Measurements from ENCODE around the gene CEP83.

The CEP83 gene

DNA sequence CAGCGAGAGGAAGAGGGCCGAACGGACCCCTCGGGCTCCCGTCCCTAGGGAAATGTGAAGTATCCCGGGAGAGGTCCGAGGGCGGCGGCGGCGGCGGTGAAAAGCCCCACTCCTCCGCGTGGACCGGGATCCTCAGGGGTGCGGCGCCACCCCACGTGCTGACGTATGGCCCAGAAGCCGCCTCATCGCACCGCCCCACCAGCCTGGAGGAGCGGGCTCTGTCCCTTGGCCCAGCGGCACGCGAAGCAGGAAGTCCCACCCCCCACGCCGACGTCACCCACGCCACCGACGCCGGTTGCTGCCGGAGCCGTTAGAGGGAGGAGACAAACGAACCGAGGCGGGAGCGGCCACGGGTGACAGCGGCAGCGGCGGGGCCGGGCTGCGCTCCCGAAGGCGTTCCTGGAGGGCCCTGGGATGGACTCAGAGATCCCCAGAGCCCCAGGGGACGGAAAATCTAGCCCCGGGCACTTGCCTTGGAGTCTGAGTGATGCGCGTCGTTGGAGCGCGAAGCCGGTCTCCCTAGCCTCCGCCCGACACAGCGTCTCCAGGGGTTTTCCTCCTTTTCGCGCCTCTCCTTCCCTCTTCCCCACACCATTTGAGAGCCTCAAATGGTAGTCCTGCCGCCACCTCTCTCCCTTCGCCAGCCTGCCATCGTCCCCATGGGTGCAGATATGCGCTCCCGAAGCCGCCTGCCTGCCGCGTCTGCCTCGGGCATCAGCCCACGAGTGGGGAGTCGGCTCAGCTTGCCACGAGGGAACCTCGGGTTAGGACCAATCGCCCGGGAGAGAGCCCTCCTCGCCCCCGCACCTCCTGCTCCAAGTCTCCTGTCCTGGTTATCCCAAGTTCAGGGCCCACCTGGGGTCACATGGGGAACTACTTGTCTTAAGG, at the start of gene CEP83:
Gene CEP83 (minus strand): TSS at position 140 of the 888 bp plus-strand sequence. CDS start 47,377 bp downstream, outside the sequence.
- peak within 1 kb of the TSS; percentile 87 for H3K9ac ChIP-seq
- no peaks in the 10 kb centered on the region for H3K27me3 ChIP-seq
- no peak for TF ChIP-seq Cebpa-rat (IDR thresholded peaks at IDR 0.05)
- peak within 1 kb of the TSS; percentile 87 for H3K27ac ChIP-seq
- no peaks in the 10 kb centered on the region for H4K20me1 ChIP-seq
- H3K9me3 ChIP-seq: peaks cover 20% of the 10 kb centered on the region
- peaks cover 24% of the 10 kb centered on the region for H3K4me1 ChIP-seq
- peaks cover 5% of the 10 kb centered on the region for H3K36me3 ChIP-seq
- H3K4me2 ChIP-seq: peak within 1 kb of the TSS; percentile 78
- H3K4me3 ChIP-seq: peak within 1 kb of the TSS; percentile 93

GRCh38 chr12:94509317-94509716, 49.6 kb upstream of the CEP83 start:
- Histone ChIP-seq H3K27me3 (no peaks in the 10 kb centered on the region), H3K4me2 (no peak overlapping the region), H3K27ac (no peak overlapping the region), H3K36me3 (no peaks in the 10 kb centered on the region), H3K9me3 (no peaks in the 10 kb centered on the region), H3K4me1 (no peaks in the 10 kb centered on the region), H3K9ac (no peak overlapping the region), H4K20me1 (no peaks in the 10 kb centered on the region), H3K4me3 (no peak overlapping the region)
- no peak for TF ChIP-seq Cebpa-rat (IDR thresholded peaks at IDR 0.05)

GRCh38 chr12:94507455-94507854, 47.8 kb upstream of the CEP83 start:
- H3K4me2 ChIP-seq: no peak overlapping the region
- H4K20me1 ChIP-seq: no peaks in the 10 kb centered on the region
- H3K36me3 ChIP-seq: no peaks in the 10 kb centered on the region
- TF ChIP-seq Cebpa-rat (IDR thresholded peaks at IDR 0.05): no peak
- no peak overlapping the region for H3K4me3 ChIP-seq
- no peak overlapping the region for H3K27ac ChIP-seq
- H3K9ac ChIP-seq: no peak overlapping the region
- no peaks in the 10 kb centered on the region for H3K9me3 ChIP-seq
- no peaks in the 10 kb centered on the region for H3K4me1 ChIP-seq
- H3K27me3 ChIP-seq: no peaks in the 10 kb centered on the region

DNA sequence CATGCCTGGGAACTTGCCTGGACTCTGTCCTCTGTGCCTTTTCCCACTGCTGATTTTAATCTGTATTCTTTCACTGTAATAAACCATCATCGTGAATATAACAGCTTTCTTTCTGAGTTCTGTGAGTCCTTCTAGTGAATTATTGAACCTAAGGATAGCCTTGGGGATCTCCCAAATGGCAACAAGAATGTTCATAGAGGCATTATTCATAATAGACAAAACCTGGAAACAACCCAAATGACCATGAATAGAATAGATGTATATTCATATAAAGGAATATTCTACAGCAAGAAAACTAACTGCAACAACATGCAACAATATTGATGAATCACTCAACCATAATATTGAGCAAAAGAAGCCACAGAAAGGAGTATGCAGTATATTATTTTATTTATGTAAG, 44.7 kb upstream of the CEP83 start:
- Histone ChIP-seq H3K4me2 (no peak overlapping the region), H3K4me3 (no peak overlapping the region), H3K36me3 (no peaks in the 10 kb centered on the region)

GRCh38 chr12:94503619-94504018, 44.0 kb upstream of the CEP83 start:
- Histone ChIP-seq H4K20me1 (no peaks in the 10 kb centered on the region), H3K9me3 (peaks cover 5% of the 10 kb centered on the region), H3K4me1 (no peaks in the 10 kb centered on the region), H3K9ac (no peak overlapping the region), H3K36me3 (no peaks in the 10 kb centered on the region), H3K27me3 (no peaks in the 10 kb centered on the region), H3K4me3 (no peak overlapping the region), H3K4me2 (no peak overlapping the region), H3K27ac (no peak overlapping the region)
- no peak for TF ChIP-seq Cebpa-rat (IDR thresholded peaks at IDR 0.05)

More for the DNA sequence above, 44.7 kb upstream of the CEP83 start:
- H4K20me1 ChIP-seq: no peaks in the 10 kb centered on the region
- H3K9ac ChIP-seq: no peak overlapping the region
- H3K9me3 ChIP-seq: no peaks in the 10 kb centered on the region
- H3K27ac ChIP-seq: no peak overlapping the region
- H3K27me3 ChIP-seq: no peaks in the 10 kb centered on the region
- no peaks in the 10 kb centered on the region for H3K4me1 ChIP-seq
- TF ChIP-seq Cebpa-rat (IDR thresholded peaks at IDR 0.05): no peak

- H3K27ac ChIP-seq: no peak overlapping the region
- TF ChIP-seq Cebpa-rat (IDR thresholded peaks at IDR 0.05): no peak
- no peaks in the 10 kb centered on the region for H4K20me1 ChIP-seq
- H3K4me2 ChIP-seq: no peak overlapping the region
- peaks cover 20% of the 10 kb centered on the region for H3K9me3 ChIP-seq
- H3K9ac ChIP-seq: no peak overlapping the region
- no peaks in the 10 kb centered on the region for H3K36me3 ChIP-seq
- H3K4me3 ChIP-seq: no peak overlapping the region
- no peaks in the 10 kb centered on the region for H3K4me1 ChIP-seq
- no peaks in the 10 kb centered on the region for H3K27me3 ChIP-seq
Measured at GRCh38 chr12:94500831-94501567, 41.3 kb upstream of the CEP83 start.

GRCh38 chr12:94498698-94499097, 39.0 kb upstream of the CEP83 start:
- H3K9ac ChIP-seq: no peak overlapping the region
- H3K27me3 ChIP-seq: no peaks in the 10 kb centered on the region
- H3K9me3 ChIP-seq: peaks cover 20% of the 10 kb centered on the region
- H3K4me3 ChIP-seq: no peak overlapping the region
- H3K36me3 ChIP-seq: no peaks in the 10 kb centered on the region
- no peak overlapping the region for H3K4me2 ChIP-seq
- TF ChIP-seq Cebpa-rat (IDR thresholded peaks at IDR 0.05): no peak
- no peaks in the 10 kb centered on the region for H4K20me1 ChIP-seq
- H3K27ac ChIP-seq: no peak overlapping the region
- H3K4me1 ChIP-seq: no peaks in the 10 kb centered on the region

GRCh38 chr12:94498073-94498472, 38.4 kb upstream of the CEP83 start:
- TF ChIP-seq Cebpa-rat (IDR thresholded peaks at IDR 0.05): no peak
- Histone ChIP-seq H3K9ac (no peak overlapping the region), H3K27me3 (no peaks in the 10 kb centered on the region)

DNA sequence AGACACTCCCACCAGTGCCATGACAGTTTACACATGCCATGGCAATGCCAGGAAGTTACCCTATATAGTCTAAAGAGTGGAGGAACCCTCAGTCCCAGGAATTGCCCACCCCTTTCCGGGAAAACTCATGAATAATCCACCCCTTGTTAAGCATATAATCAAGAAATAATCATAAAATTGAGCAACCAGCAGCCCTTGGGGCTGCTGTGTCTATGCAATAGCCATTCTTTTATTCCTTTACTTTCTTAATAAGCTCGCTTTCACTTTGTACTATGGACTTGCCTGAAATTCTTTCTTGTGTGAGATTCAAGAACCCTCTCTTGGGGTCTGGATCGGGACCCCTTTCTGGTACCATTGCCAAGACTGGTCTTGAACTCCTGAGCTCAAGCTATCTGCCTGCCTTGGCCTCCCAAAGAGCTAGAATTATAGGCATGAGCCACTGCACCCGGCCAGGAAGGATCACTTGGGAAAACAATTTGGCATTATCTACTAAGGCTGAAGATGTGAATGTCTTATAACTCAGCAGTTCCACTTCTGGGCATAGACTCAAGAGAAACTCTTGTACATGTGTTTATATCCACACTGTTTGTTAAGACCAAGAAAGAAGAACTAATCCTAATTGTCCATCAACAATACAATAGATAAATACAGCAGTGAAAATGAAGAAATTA, 35.9 kb upstream of the CEP83 start:
- H3K4me1 ChIP-seq: no peaks in the 10 kb centered on the region
- H3K9ac ChIP-seq: no peak overlapping the region
- H3K27ac ChIP-seq: no peak overlapping the region
- TF ChIP-seq Cebpa-rat (IDR thresholded peaks at IDR 0.05): no peak
- H3K27me3 ChIP-seq: no peaks in the 10 kb centered on the region
- H3K4me3 ChIP-seq: no peak overlapping the region
- no peaks in the 10 kb centered on the region for H4K20me1 ChIP-seq
- no peak overlapping the region for H3K4me2 ChIP-seq
- H3K9me3 ChIP-seq: peaks cover 20% of the 10 kb centered on the region
- H3K36me3 ChIP-seq: no peaks in the 10 kb centered on the region

More at GRCh38 chr12:94498073-94498472, 38.4 kb upstream of the CEP83 start:
- Histone ChIP-seq H3K4me2 (no peak overlapping the region), H3K9me3 (peaks cover 20% of the 10 kb centered on the region), H3K36me3 (no peaks in the 10 kb centered on the region), H3K4me3 (no peak overlapping the region), H3K4me1 (no peaks in the 10 kb centered on the region), H4K20me1 (no peaks in the 10 kb centered on the region), H3K27ac (no peak overlapping the region)

Measured in BLaER1 (cell line).